ENCODE results near the gene ANKFN1.

The ANKFN1 gene

GRCh38 chr17:56499799-56500388 lies 346.6 kb downstream of the ANKFN1 start:
- DNase-seq = no peak
- Histone ChIP-seq H3K4me3 (ENCODE audit: insufficient read depth, low read depth, low read length, poor library complexity, severe bottlenecking) (no peak overlapping the region), H3K27me3 (replicated peaks; ENCODE audit: control insufficient read depth, insufficient read depth, low read length, poor library complexity, severe bottlenecking) (no peaks in the 10 kb centered on the region), H3K27ac (ENCODE audit: insufficient read depth, low read length, poor library complexity, severe bottlenecking) (no peak overlapping the region), H3K4me1 (ENCODE audit: control insufficient read depth, insufficient read depth, low read length, poor library complexity, severe bottlenecking) (no peaks in the 10 kb centered on the region), H3K36me3 (ENCODE audit: control insufficient read depth, insufficient read depth, low read length) (no peaks in the 10 kb centered on the region), H3K9me3 (ENCODE audit: control insufficient read depth, low read length) (no peaks in the 10 kb centered on the region)

GRCh38 chr17:56502120-56502654 lies 348.9 kb downstream of the ANKFN1 start:
- H3K9me3 ChIP-seq (ENCODE audit: control insufficient read depth, low read length) = no peaks in the 10 kb centered on the region
- no peaks in the 10 kb centered on the region for H3K36me3 ChIP-seq (ENCODE audit: control insufficient read depth, insufficient read depth, low read length)
- H3K4me3 ChIP-seq (ENCODE audit: insufficient read depth, low read depth, low read length, poor library complexity, severe bottlenecking) = no peak overlapping the region
- H3K4me1 ChIP-seq (ENCODE audit: control insufficient read depth, insufficient read depth, low read length, poor library complexity, severe bottlenecking) = no peaks in the 10 kb centered on the region
- no peaks in the 10 kb centered on the region for H3K27me3 ChIP-seq (replicated peaks; ENCODE audit: control insufficient read depth, insufficient read depth, low read length, poor library complexity, severe bottlenecking)
- no peak overlapping the region for H3K27ac ChIP-seq (ENCODE audit: insufficient read depth, low read length, poor library complexity, severe bottlenecking)
- DNase-seq = no peak

GRCh38 chr17:56505154-56505756 lies 352.0 kb downstream of the ANKFN1 start:
- H3K27ac ChIP-seq (ENCODE audit: insufficient read depth, low read length, poor library complexity, severe bottlenecking) = no peak overlapping the region
- no peaks in the 10 kb centered on the region for H3K27me3 ChIP-seq (replicated peaks; ENCODE audit: control insufficient read depth, insufficient read depth, low read length, poor library complexity, severe bottlenecking)
- DNase-seq = no peak
- H3K9me3 ChIP-seq (ENCODE audit: control insufficient read depth, low read length) = no peaks in the 10 kb centered on the region
- H3K36me3 ChIP-seq (ENCODE audit: control insufficient read depth, insufficient read depth, low read length) = no peaks in the 10 kb centered on the region
- H3K4me3 ChIP-seq (ENCODE audit: insufficient read depth, low read depth, low read length, poor library complexity, severe bottlenecking) = no peak overlapping the region
- no peaks in the 10 kb centered on the region for H3K4me1 ChIP-seq (ENCODE audit: control insufficient read depth, insufficient read depth, low read length, poor library complexity, severe bottlenecking)

GRCh38 chr17:56506349-56506748 lies 353.1 kb downstream of the ANKFN1 start:
- DNase-seq = no peak
- H3K4me1 ChIP-seq (ENCODE audit: control insufficient read depth, insufficient read depth, low read length, poor library complexity, severe bottlenecking) = no peaks in the 10 kb centered on the region
- no peak overlapping the region for H3K4me3 ChIP-seq (ENCODE audit: insufficient read depth, low read depth, low read length, poor library complexity, severe bottlenecking)
- H3K36me3 ChIP-seq (ENCODE audit: control insufficient read depth, insufficient read depth, low read length) = no peaks in the 10 kb centered on the region
- no peaks in the 10 kb centered on the region for H3K9me3 ChIP-seq (ENCODE audit: control insufficient read depth, low read length)
- no peaks in the 10 kb centered on the region for H3K27me3 ChIP-seq (replicated peaks; ENCODE audit: control insufficient read depth, insufficient read depth, low read length, poor library complexity, severe bottlenecking)
- H3K27ac ChIP-seq (ENCODE audit: insufficient read depth, low read length, poor library complexity, severe bottlenecking) = no peak overlapping the region

GRCh38 chr17:56510554-56511342 lies 357.5 kb downstream of the ANKFN1 start:
- Histone ChIP-seq H3K4me1 (ENCODE audit: control insufficient read depth, insufficient read depth, low read length, poor library complexity, severe bottlenecking) (no peaks in the 10 kb centered on the region), H3K27ac (ENCODE audit: insufficient read depth, low read length, poor library complexity, severe bottlenecking) (no peak overlapping the region), H3K9me3 (ENCODE audit: control insufficient read depth, low read length) (no peaks in the 10 kb centered on the region), H3K27me3 (replicated peaks; ENCODE audit: control insufficient read depth, insufficient read depth, low read length, poor library complexity, severe bottlenecking) (no peaks in the 10 kb centered on the region), H3K4me3 (ENCODE audit: insufficient read depth, low read depth, low read length, poor library complexity, severe bottlenecking) (no peak overlapping the region), H3K36me3 (ENCODE audit: control insufficient read depth, insufficient read depth, low read length) (no peaks in the 10 kb centered on the region)
- DNase-seq = no peak

GRCh38 chr17:56514264-56514663 lies 361.0 kb downstream of the ANKFN1 start:
- H3K36me3 ChIP-seq (ENCODE audit: control insufficient read depth, insufficient read depth, low read length) = no peaks in the 10 kb centered on the region
- H3K27ac ChIP-seq (ENCODE audit: insufficient read depth, low read length, poor library complexity, severe bottlenecking) = no peak overlapping the region
- H3K4me1 ChIP-seq (ENCODE audit: control insufficient read depth, insufficient read depth, low read length, poor library complexity, severe bottlenecking) = no peaks in the 10 kb centered on the region
- no peak for DNase-seq
- no peaks in the 10 kb centered on the region for H3K27me3 ChIP-seq (replicated peaks; ENCODE audit: control insufficient read depth, insufficient read depth, low read length, poor library complexity, severe bottlenecking)
- no peak overlapping the region for H3K4me3 ChIP-seq (ENCODE audit: insufficient read depth, low read depth, low read length, poor library complexity, severe bottlenecking)
- no peaks in the 10 kb centered on the region for H3K9me3 ChIP-seq (ENCODE audit: control insufficient read depth, low read length)

GRCh38 chr17:56514899-56515298 lies 361.6 kb downstream of the ANKFN1 start:
- H3K27ac ChIP-seq (ENCODE audit: insufficient read depth, low read length, poor library complexity, severe bottlenecking) = no peak overlapping the region
- H3K9me3 ChIP-seq (ENCODE audit: control insufficient read depth, low read length) = no peaks in the 10 kb centered on the region
- DNase-seq = no peak
- no peak overlapping the region for H3K4me3 ChIP-seq (ENCODE audit: insufficient read depth, low read depth, low read length, poor library complexity, severe bottlenecking)
- H3K36me3 ChIP-seq (ENCODE audit: control insufficient read depth, insufficient read depth, low read length) = no peaks in the 10 kb centered on the region
- H3K4me1 ChIP-seq (ENCODE audit: control insufficient read depth, insufficient read depth, low read length, poor library complexity, severe bottlenecking) = no peaks in the 10 kb centered on the region
- H3K27me3 ChIP-seq (replicated peaks; ENCODE audit: control insufficient read depth, insufficient read depth, low read length, poor library complexity, severe bottlenecking) = peaks cover 2% of the 10 kb centered on the region

GRCh38 chr17:56521414-56522141 lies 368.3 kb downstream of the ANKFN1 start:
- H3K9me3 ChIP-seq (ENCODE audit: control insufficient read depth, low read length) = no peaks in the 10 kb centered on the region
- no peaks in the 10 kb centered on the region for H3K4me1 ChIP-seq (ENCODE audit: control insufficient read depth, insufficient read depth, low read length, poor library complexity, severe bottlenecking)
- no peak overlapping the region for H3K27ac ChIP-seq (ENCODE audit: insufficient read depth, low read length, poor library complexity, severe bottlenecking)
- H3K36me3 ChIP-seq (ENCODE audit: control insufficient read depth, insufficient read depth, low read length) = no peaks in the 10 kb centered on the region
- H3K27me3 ChIP-seq (replicated peaks; ENCODE audit: control insufficient read depth, insufficient read depth, low read length, poor library complexity, severe bottlenecking) = peaks cover 3% of the 10 kb centered on the region
- DNase-seq = no peak
- H3K4me3 ChIP-seq (ENCODE audit: insufficient read depth, low read depth, low read length, poor library complexity, severe bottlenecking) = no peak overlapping the region

GRCh38 chr17:56523042-56523441 lies 369.8 kb downstream of the ANKFN1 start:
- no peaks in the 10 kb centered on the region for H3K9me3 ChIP-seq (ENCODE audit: control insufficient read depth, low read length)
- DNase-seq = no peak

More at GRCh38 chr17:56523042-56523441, 369.8 kb downstream of the ANKFN1 start:
- no peaks in the 10 kb centered on the region for H3K4me1 ChIP-seq (ENCODE audit: control insufficient read depth, insufficient read depth, low read length, poor library complexity, severe bottlenecking)
- H3K27me3 ChIP-seq (replicated peaks; ENCODE audit: control insufficient read depth, insufficient read depth, low read length, poor library complexity, severe bottlenecking) = peaks cover 3% of the 10 kb centered on the region
- H3K4me3 ChIP-seq (ENCODE audit: insufficient read depth, low read depth, low read length, poor library complexity, severe bottlenecking) = no peak overlapping the region
- no peak overlapping the region for H3K27ac ChIP-seq (ENCODE audit: insufficient read depth, low read length, poor library complexity, severe bottlenecking)
- H3K36me3 ChIP-seq (ENCODE audit: control insufficient read depth, insufficient read depth, low read length) = no peaks in the 10 kb centered on the region

Measured in effector memory CD4-positive, alpha-beta T cell (primary cell).